HG02642 (cell line): ENCODE results near the gene UCK1.

Experiments used
- ATAC-seq: cut with Tn5 transposase; IDR thresholded peaks from one replicate; pipeline ENCODE4 v1.9.1; 2021; ENCODE audit warnings: mild to moderate bottlenecking; ENCODE audit not compliant: unreplicated experiment, poor library complexity

UCK1 gene

DNA sequence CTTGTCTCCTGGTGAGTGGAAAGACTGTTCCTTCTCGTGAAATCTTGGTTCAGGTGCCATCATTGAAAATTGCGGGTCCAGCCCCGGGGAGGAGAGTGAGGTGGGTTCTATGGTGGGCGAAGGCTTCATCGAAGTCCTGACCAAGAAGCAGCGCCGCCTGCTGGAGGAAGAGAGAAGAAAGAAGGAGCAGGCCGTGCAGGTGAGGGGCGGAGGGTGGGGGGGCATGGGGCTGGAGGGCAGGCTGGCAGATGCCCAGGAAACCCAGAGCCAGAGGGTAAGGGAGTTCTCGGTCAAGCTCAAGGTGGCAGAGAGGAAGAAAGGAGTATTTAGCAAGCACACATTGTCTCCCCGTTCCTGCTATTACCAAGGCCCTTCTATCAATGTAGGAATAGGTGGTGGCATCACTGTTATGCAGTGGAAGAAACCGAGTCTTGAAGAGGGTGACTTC lies 52.6 kb downstream of the UCK1 start:
- ATAC-seq: no peak

DNA sequence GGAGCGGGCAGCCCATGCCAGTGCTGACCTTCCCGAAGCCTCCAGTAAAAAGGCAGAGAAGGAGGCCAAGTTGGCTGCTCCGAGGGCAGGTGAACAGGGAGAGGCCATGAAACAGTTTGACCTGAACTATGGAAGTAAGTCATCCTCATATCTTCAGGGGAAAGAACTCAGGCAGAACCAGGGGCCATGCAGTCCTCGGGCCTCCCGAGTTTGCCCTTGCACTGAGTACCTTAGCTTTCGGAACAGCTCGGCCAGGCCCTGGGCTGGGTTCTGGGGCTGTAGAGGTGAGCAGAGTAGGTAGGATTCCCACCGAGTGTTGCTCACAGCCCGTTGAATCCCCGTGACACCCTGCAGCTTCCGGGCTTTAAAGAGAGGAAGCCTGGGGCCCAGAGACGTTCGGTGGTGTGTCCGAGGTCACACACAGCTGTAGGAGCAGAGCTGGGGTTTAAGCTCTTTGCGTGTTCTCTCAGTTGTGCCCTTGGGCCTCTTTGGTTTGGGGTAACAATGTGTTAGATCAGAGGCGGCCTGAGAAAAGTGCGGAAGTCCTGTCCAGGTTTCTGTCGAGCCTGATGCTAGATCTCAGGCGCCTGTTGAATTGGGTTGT lies 53.1 kb downstream of the UCK1 start:
- no peak for ATAC-seq

DNA sequence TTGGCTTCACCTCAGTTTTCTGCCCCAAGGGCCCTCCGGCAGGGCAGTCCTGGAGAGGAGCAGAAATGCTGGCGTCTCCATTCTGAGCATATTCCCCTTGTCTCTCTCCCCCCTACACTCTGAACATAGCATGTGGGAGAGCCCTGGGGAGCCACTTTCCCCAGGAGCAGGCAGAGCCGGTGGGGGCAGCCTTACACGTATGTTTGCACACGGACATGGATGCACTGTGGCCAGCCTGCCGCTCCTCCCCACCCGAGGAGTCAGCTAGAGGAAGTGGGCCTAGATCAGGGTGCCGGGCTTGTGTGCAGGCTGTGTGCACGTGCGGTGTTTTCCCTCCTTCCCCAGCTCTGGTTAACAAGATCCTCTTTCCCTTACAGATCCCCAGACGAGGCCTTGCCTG lies 53.7 kb downstream of the UCK1 start:
- no peak for ATAC-seq

DNA sequence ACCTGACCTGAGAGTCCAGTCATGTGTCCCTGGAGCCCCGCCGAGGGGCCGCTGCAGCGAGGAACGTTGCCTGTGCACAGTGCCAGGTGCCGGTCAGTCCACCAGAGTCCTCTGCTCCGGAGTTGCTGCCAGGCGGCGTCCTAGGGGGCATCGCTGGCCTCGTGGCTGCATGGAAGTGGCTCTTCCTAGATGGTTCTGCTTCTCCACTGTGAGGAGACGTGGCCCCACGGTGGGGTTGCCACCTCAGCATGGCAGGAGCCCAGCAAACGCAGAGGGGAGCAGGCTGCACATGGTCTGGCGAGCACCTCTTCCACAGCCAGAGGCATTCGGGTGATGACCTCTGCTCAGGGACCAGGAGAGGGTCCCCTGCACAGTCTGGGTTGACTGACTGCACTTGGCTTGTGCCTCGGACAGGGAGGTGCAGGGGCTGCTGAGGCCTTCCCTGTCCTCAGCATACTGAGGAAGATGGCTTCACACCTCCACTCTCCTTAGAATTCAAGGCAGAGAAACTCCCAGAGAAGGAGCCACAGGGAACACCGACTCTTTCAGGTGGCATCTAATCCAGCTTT lies 54.2 kb downstream of the UCK1 start:
- no peak for ATAC-seq

DNA sequence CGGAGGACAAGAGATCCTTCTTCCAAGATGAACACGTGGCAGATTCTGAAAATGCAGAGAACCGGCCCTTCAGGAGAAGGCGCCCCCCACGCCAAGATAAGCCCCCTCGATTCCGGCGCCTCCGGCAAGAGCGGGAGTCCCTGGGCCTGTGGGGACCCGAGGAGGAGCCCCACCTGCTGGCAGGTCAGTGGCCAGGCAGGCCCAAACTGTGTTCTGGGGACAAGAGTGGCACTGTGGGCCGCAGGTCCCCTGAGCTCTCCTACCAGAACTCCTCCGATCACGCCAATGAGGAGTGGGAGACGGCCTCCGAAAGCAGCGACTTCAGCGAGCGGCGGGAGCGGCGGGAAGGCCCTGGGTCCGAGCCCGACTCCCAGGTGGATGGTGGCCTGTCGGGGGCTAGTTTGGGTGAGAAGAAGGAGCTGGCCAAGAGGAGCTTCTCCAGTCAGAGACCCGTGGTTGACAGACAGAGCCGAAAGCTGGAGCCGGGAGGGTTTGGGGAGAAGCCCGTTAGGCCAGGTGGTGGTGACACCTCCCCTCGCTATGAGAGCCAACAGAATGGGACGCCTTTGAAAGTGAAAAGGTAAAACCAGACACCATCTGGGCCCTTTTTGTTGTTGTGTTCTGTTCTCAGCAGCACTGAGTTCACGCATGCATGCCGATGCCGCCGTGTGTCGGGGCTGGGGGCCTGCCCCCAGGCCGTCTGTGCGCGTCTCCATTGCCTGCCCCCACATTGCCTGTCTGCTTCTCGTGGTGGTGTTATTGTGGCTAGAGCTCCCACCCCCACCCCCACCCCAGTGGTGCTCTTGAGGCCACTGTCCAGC lies 54.9 kb downstream of the UCK1 start:
- ATAC-seq: no peak

DNA sequence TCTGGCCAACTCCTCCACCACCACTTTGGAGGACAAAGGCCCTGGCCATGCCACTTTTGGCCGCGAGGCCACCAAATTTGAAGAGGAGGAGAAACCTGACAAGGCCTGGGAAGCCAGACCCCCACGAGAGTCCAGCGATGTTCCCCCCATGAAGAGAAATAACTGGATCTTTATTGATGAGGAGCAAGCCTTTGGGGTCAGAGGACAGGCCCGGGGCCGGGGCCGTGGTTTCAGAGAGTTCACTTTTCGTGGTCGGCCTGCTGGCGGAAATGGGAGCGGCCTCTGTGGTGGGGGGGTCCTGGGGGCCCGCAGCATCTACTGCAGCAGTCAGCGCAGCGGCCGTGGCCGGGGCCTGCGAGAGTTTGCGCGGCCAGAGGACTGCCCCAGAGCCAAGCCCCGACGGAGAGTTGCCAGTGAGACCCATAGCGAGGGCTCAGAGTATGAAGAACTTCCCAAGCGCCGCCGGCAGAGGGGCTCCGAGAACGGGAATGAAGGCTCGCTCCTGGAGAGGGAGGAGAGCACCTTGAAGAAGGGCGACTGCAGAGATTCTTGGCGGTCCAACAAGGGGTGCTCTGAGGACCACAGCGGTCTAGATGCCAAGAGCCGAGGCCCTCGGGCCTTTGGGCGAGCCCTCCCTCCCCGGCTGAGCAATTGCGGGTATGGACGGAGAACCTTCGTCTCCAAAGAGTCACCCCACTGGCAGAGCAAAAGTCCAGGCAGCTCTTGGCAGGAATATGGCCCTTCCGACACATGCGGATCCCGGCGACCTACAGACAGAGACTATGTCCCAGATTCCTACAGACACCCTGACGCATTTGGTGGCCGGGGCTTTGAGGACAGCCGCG lies 55.7 kb downstream of the UCK1 start:
- ATAC-seq: no peak

DNA sequence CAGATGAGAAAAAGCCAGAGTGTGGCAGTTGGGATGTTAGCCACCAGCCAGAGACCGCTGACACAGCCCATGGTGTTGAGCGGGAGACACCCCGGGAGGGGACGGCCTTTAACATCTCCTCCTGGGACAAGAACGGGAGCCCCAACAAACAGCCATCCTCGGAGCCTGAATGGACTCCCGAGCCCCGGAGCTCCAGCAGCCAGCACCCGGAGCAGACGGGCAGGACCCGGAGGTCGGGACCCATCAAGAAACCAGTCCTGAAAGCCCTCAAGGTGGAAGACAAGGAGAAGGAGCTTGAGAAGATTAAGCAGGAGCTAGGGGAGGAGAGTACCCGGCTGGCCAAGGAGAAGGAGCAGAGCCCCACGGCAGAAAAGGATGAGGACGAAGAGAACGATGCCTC lies 56.4 kb downstream of the UCK1 start:
- ATAC-seq: no peak

DNA sequence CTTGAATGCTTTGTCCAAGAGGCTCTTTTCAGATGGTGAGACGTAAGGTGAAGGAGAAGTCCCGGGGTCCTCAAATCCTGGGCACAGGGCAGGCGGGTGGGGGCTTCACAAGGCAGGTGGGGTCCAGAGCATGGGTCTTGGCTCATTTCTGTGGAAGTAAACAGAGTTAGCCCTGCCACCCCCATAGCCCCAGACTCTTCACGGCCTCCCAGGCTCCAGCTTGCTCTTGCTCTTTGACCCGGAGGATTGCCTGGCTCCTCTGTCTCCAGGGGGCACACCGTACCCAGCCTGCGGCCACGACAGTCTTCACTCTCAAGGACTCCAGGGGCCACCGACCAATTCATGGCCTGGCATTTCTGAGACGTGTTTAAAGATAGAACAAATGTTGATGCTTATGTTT lies 57.2 kb downstream of the UCK1 start:
- ATAC-seq: no peak
